Effector memory CD4-positive, alpha-beta T cell (primary cell): Measurements from ENCODE around the gene ZBTB39.
"Not testable (repeated sequence)": the region's sequence is repeated elsewhere in the genome, so short reads cannot be mapped to it uniquely, and the experiment has no call there.

Experiments used
- DNase-seq, 3 donors: peaks; one replicate each; pipeline ENCODE4 v3.0.0-alpha.2; 2020
- H3K27ac ChIP-seq: 2 replicates; pipeline ENCODE4 v1.7.0; 2013; ENCODE audit warnings: mild to moderate bottlenecking, low read length, moderate library complexity; ENCODE audit not compliant: insufficient read depth, poor library complexity, severe bottlenecking
- H3K27me3 ChIP-seq: replicated peaks from 2 replicates; pipeline ENCODE4 v1.7.0; 2013; ENCODE audit warnings: mild to moderate bottlenecking, low read length; ENCODE audit not compliant: insufficient read depth, control insufficient read depth, poor library complexity, severe bottlenecking
- H3K36me3 ChIP-seq: 2 replicates; pipeline ENCODE4 v1.7.0; 2013; ENCODE audit warnings: mild to moderate bottlenecking, low read length, moderate library complexity; ENCODE audit not compliant: control insufficient read depth, insufficient read depth
- H3K4me1 ChIP-seq: 2 replicates; pipeline ENCODE4 v1.7.0; 2013; ENCODE audit warnings: low read length, mild to moderate bottlenecking; ENCODE audit not compliant: control insufficient read depth, insufficient read depth, poor library complexity, severe bottlenecking
- H3K4me3 ChIP-seq: 2 replicates; pipeline ENCODE4 v1.7.0; 2013; ENCODE audit warnings: low read length, low read depth, mild to moderate bottlenecking; ENCODE audit not compliant: insufficient read depth, poor library complexity, severe bottlenecking
- H3K9me3 ChIP-seq: 2 replicates; pipeline ENCODE4 v1.7.0; 2013; ENCODE audit warnings: mild to moderate bottlenecking, low read length, moderate library complexity; ENCODE audit not compliant: control insufficient read depth

ZBTB39 gene

DNA sequence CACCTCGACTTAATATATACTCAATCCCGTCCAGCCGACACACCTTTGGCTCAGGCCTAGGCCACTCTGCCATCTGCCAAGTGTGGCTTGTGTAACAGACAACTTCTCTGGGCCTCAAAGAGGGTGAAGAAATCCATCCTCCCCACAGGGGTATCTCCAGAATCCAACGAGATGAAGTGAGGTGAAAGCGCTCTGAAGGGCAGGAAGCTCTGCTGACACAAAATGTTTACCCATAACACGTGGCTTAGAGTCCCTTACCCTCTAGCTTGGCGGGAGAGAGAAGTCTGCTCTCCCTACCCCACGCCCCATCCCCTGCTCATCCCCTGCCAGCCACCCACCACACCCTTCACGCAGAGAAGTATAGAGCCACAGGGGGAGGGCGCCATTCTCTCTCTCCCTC is 13.0 kb downstream of the ZBTB39 start:
- Histone ChIP-seq H3K9me3 (no peaks in the 10 kb centered on the region), H3K36me3 (no peaks in the 10 kb centered on the region), H3K27me3 (no peaks in the 10 kb centered on the region), H3K27ac (no peak overlapping the region), H3K4me3 (no peak overlapping the region), H3K4me1 (no peaks in the 10 kb centered on the region)
- no peak for DNase-seq

- H3K27ac ChIP-seq: no peak overlapping the region
- no peaks in the 10 kb centered on the region for H3K9me3 ChIP-seq
- H3K4me3 ChIP-seq: no peak overlapping the region
- no peaks in the 10 kb centered on the region for H3K27me3 ChIP-seq
- no peak for DNase-seq
- peaks cover 5% of the 10 kb centered on the region for H3K4me1 ChIP-seq
- H3K36me3 ChIP-seq: no peaks in the 10 kb centered on the region
These were observed 14.8 kb downstream of the ZBTB39 start for GRCh38 chr12:56991319-56992246.

GRCh38 chr12:56990648-56991318 is 15.6 kb downstream of the ZBTB39 start:
- H3K27ac ChIP-seq: no peak overlapping the region
- H3K36me3 ChIP-seq: no peaks in the 10 kb centered on the region
- H3K9me3 ChIP-seq: no peaks in the 10 kb centered on the region
- DNase-seq: no peak
- no peaks in the 10 kb centered on the region for H3K27me3 ChIP-seq
- no peak overlapping the region for H3K4me3 ChIP-seq
- H3K4me1 ChIP-seq: peaks cover 5% of the 10 kb centered on the region

DNA sequence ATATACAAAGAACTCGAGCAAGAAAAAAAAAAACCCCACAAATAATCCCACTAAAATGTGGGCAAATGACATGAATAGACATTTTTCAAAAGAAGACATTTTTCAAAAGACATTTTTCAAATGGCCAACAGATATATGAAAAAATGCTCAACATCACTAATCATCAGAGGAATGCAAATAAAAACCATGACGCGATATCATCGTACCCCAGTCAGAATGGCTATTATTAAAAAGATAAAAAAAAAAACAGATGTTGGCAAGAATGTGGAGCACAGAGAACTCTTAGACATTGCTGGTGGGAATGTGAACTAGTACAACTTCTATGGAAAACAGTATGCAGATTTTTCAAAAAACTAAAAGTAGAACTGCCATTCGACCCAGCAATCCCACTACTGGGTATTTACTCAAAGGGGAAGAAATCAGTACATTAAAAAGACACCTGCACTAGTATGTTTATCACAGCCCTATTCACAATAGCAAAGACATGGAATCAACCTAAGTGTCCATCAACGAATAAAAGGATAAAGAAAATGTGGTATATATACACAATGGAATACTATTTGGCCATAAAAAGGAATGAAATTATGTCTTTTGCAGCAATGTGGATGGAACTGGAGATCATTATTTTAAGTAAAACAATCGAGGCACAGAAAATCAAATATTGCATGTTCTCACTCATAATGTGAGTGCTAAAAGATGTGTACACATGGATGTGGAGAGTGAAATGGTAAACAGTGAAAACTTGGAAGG is 16.3 kb downstream of the ZBTB39 start:
- no peak for DNase-seq
- Histone ChIP-seq H3K4me3 (no peak overlapping the region), H3K27ac (no peak overlapping the region), H3K9me3 (no peaks in the 10 kb centered on the region), H3K27me3 (no peaks in the 10 kb centered on the region), H3K4me1 (peaks cover 5% of the 10 kb centered on the region), H3K36me3 (no peaks in the 10 kb centered on the region)

GRCh38 chr12:56988207-56988739 is 18.1 kb downstream of the ZBTB39 start:
- H3K9me3 ChIP-seq: no peaks in the 10 kb centered on the region
- no peaks in the 10 kb centered on the region for H3K36me3 ChIP-seq
- no peak overlapping the region for H3K4me3 ChIP-seq
- H3K4me1 ChIP-seq: peaks cover 5% of the 10 kb centered on the region
- H3K27ac ChIP-seq: no peak overlapping the region
- H3K27me3 ChIP-seq: no peaks in the 10 kb centered on the region
- no peak for DNase-seq

GRCh38 chr12:56987551-56988053 is 18.7 kb downstream of the ZBTB39 start:
- peak; percentile 45 to 59 (median 47) for DNase-seq
- peaks cover 5% of the 10 kb centered on the region for H3K4me1 ChIP-seq
- H3K27ac ChIP-seq: no peak overlapping the region
- H3K27me3 ChIP-seq: no peaks in the 10 kb centered on the region
- no peaks in the 10 kb centered on the region for H3K9me3 ChIP-seq
- no peaks in the 10 kb centered on the region for H3K36me3 ChIP-seq
- H3K4me3 ChIP-seq: no peak overlapping the region

GRCh38 chr12:56987011-56987410 is 19.3 kb downstream of the ZBTB39 start:
- Histone ChIP-seq H3K4me1 (peaks cover 5% of the 10 kb centered on the region), H3K36me3 (no peaks in the 10 kb centered on the region), H3K4me3 (no peak overlapping the region), H3K9me3 (no peaks in the 10 kb centered on the region), H3K27ac (no peak overlapping the region), H3K27me3 (no peaks in the 10 kb centered on the region)
- no peak for DNase-seq

GRCh38 chr12:56985714-56986113 is 20.6 kb downstream of the ZBTB39 start:
- H3K27me3 ChIP-seq, H3K4me1 ChIP-seq, H3K36me3 ChIP-seq, H3K9me3 ChIP-seq, H3K27ac ChIP-seq, DNase-seq, H3K4me3 ChIP-seq: not testable (repeated sequence)

- Histone ChIP-seq H3K27me3 (no peaks in the 10 kb centered on the region), H3K4me1 (peaks cover 5% of the 10 kb centered on the region), H3K4me3 (no peak overlapping the region), H3K27ac (no peak overlapping the region), H3K36me3 (no peaks in the 10 kb centered on the region), H3K9me3 (no peaks in the 10 kb centered on the region)
- DNase-seq: no peak
These were observed 23.0 kb downstream of the ZBTB39 start for GRCh38 chr12:56983386-56983785.
